ENCODE data around the gene GPX4.

GRCh38 chr19:1146858-1147780, 43.3 kb downstream of the GPX4 start:
- TF ChIP-seq CTCF (IDR thresholded peaks at IDR 0.05) (no peak), POLR2A (IDR thresholded peaks at IDR 0.05) (no peak)

Data from thyroid gland (tissue), 4 donors.